Thyroid gland (tissue), 4 donors: Measurements from ENCODE around the gene SRGAP2B.
"Not testable (repeated sequence)": the region's sequence is repeated elsewhere in the genome, so short reads cannot be mapped to it uniquely, and the experiment has no call there.

ENCODE experiments used
- CTCF ChIP-seq, 6 experiments: fragments of 200-600 bp in 3 of 6; fragments of 450-650 bp in 3 of 6; sonication (generic) in 3 of 6; IDR thresholded peaks; one replicate each; pipeline ENCODE4 v1.5.1; 2016 to 2019; ENCODE audit warnings: antibody characterized with exemption in 6 of 6, mild to moderate bottlenecking in 2 of 6, inconsistent platforms in 1 of 6, moderate library complexity in 1 of 6
- POLR2A ChIP-seq, 2 donors: fragments of 450-650 bp; IDR thresholded peaks; one replicate each; pipeline ENCODE4 v1.6.1; 2017; ENCODE audit warnings: antibody characterized with exemption in 2 of 2, mild to moderate bottlenecking in 2 of 2, moderate library complexity in 1 of 2

GRCh38 chr1:144919106-144919505 lies 176.0 kb downstream of the SRGAP2B start:
- TF ChIP-seq CTCF, POLR2A (IDR thresholded peaks at IDR 0.05): not testable (repeated sequence)
